Body of pancreas (tissue), 4 donors: ENCODE results near the gene MFSD12. TPM values are rescaled to one million over a fixed set of nuclear protein-coding genes. Genes with fewer than 3 reads are reported as not detected.

Experiments
- ATAC-seq: fragments of 150-250 bp; one replicate; pipeline ENCODE4 v1.9.1; 2016
- DNase-seq, 4 donors: peaks; one replicate each; pipeline ENCODE4 v3.0.0-alpha.2; 2019
- H3K27ac ChIP-seq, 4 donors: fragments of 200-600 bp; sonication (generic); 1 replicate in 3 of 4; 2 replicates in 1 of 4; pipeline versions ENCODE4 v1.5.1 to v1.6.1; 2016 to 2019; ENCODE audit warnings: mild to moderate bottlenecking in 1 of 4, mixed read lengths in 1 of 4, moderate library complexity in 1 of 4
- H3K27me3 ChIP-seq, 2 donors: fragments of 200-600 bp; sonication (generic); one replicate each; pipeline ENCODE4 v1.6.0; 2016; ENCODE audit warnings: mild to moderate bottlenecking in 1 of 2
- H3K36me3 ChIP-seq, 2 donors: fragments of 200-600 bp; sonication (generic); replicated peaks in 1 of 2; 2 replicates each; pipeline ENCODE4 v1.5.1; 2016; ENCODE audit warnings: low read depth in 2 of 2; ENCODE audit not compliant: insufficient read depth in 1 of 2
- H3K4me1 ChIP-seq: fragments of 200-600 bp; sonication (generic); one replicate; pipeline ENCODE4 v1.6.0; 2016
- H3K4me3 ChIP-seq, 2 donors: fragments of 200-600 bp; sonication (generic); 1 replicate in 1 of 2; 2 replicates in 1 of 2; pipeline ENCODE4 v1.5.1; 2016 to 2019
- H3K9me3 ChIP-seq, 3 donors: fragments of 200-600 bp; sonication (generic); 1 replicate in 2 of 3; 2 replicates in 1 of 3; pipeline ENCODE4 v1.5.1; 2016
- CTCF ChIP-seq, 7 experiments: fragments of 450-650 bp in 4 of 7; fragments of 200-600 bp in 3 of 7; sonication (generic) in 3 of 7; IDR thresholded peaks; one replicate each; pipeline ENCODE4 v1.5.1; 2016 to 2019; ENCODE audit warnings: antibody characterized with exemption in 7 of 7
- POLR2A ChIP-seq, 3 donors: fragments of 450-650 bp; IDR thresholded peaks; one replicate each; pipeline ENCODE4 v1.6.1; 2016; ENCODE audit warnings: antibody characterized with exemption in 3 of 3, mild to moderate bottlenecking in 2 of 3
- WGBS, 2 donors: methylation state at CpG; one replicate each; pipeline ENCODE4 v1.1.5; 2017; 5-methylcytosine and 5-hydroxymethylcytosine counted together
- intact Hi-C: fragments of 100-400 bp; cut with DNase I; formaldehyde crosslinking; loops from one replicate; pipeline ENCODE4 v1.15.1; 2023
- small RNA-seq: library from RNA; depleted of rRNA; stranded (forward); fragments of <200 nt; gene quantifications from one replicate; pipeline ENCODE3, GENCODE V24; 2016
- total RNA-seq, 2 donors: library from RNA; depleted of rRNA; stranded (reverse); fragments of >200 nt; gene quantifications; one replicate each; pipeline ENCODE4 v1.1.0, GENCODE V29; 2016

Gene MFSD12
- total RNA-seq, 2 donors from 2014 or later, result 64.3 to 78.8 TPM

- Histone ChIP-seq H3K4me1 (peaks cover 8% of the 10 kb centered on the region), H3K27me3 (no peaks in the 10 kb centered on the region), H3K36me3 (peaks cover 0 to 3% of the 10 kb centered on the region in 2 donors), H3K9me3 (no peaks in the 10 kb centered on the region), H3K27ac (no peak overlapping the region), H3K4me3 (no peak overlapping the region)
- ATAC-seq (no peak), DNase-seq (no peak)
- WGBS, 2 donors, result 88 to 89% methylated on average over 10 to 18 of the region's 18 CpGs
- TF ChIP-seq CTCF (IDR thresholded peaks at IDR 0.05) (no peak), POLR2A (IDR thresholded peaks at IDR 0.05) (no peak)
- intact Hi-C loops, result no loop called here
Measured at GRCh38 chr19:3494559-3494958, 62.8 kb downstream of the MFSD12 start.

Small RNA genes lying within 50 kb of the gene (small RNA-seq; reads per million reads assigned to genes)
- gene AC005786.1, result not detected
- gene RF00212, result not detected

Other genes starting within 250 kb of the MFSD12 start
- 100 to 1,000 TPM; 178 to 186 TPM for gene NFIC, start 191.0 kb downstream of the MFSD12 start, total RNA-seq
- gene SMIM24, start 77.1 kb downstream of the MFSD12 start, total RNA-seq, result 10 to 100 TPM in 1 of 2 donors, 1 to 10 TPM in 1; 7.6 to 11.4 TPM
- gene SMIM44, start 74.1 kb downstream of the MFSD12 start, total RNA-seq, result not detected
- gene DOHH, start 56.9 kb downstream of the MFSD12 start, total RNA-seq, result 10 to 100 TPM in 1 of 2 donors, 1 to 10 TPM in 1; 9.3 to 17.5 TPM
- 10 to 100 TPM; 16.6 to 20.1 TPM for gene FZR1, start 51.3 kb downstream of the MFSD12 start, total RNA-seq
- 1 to 10 TPM in 1 of 2 donors, not detected in 1; 1.3 TPM for gene TEKTIP1, start 18.4 kb downstream of the MFSD12 start, total RNA-seq
- 10 to 100 TPM; 66.7 to 91.0 TPM for gene HMG20B, start 15.4 kb upstream of the MFSD12 start, total RNA-seq
- under 1 TPM; 0.78 to 0.99 TPM for gene GIPC3, start 27.9 kb upstream of the MFSD12 start, total RNA-seq
- gene TBXA2R, start 49.3 kb upstream of the MFSD12 start, total RNA-seq, result 1 to 10 TPM in 1 of 2 donors, under 1 TPM in 1; 0.52 to 3.0 TPM
- gene CACTIN, start 69.2 kb upstream of the MFSD12 start, total RNA-seq, result 10 to 100 TPM; 16.3 to 23.4 TPM
- gene PIP5K1C, start 142.9 kb upstream of the MFSD12 start, total RNA-seq, result 10 to 100 TPM; 16.6 to 30.7 TPM
- 10 to 100 TPM; 15.8 to 21.4 TPM for gene TJP3, start 150.8 kb upstream of the MFSD12 start, total RNA-seq
- 10 to 100 TPM; 20.0 to 35.6 TPM for gene APBA3, start 204.1 kb upstream of the MFSD12 start, total RNA-seq
- 10 to 100 TPM; 78.9 to 86.0 TPM for gene MRPL54, start 205.1 kb upstream of the MFSD12 start, total RNA-seq
- not detected for gene RAX2, start 214.6 kb upstream of the MFSD12 start, total RNA-seq
- gene MATK, start 228.8 kb upstream of the MFSD12 start, total RNA-seq, result under 1 TPM in 1 of 2 donors, not detected in 1; 0.78 TPM